K562 (cell line): ENCODE measurements around the gene MED12. TPM values are rescaled to one million over a fixed set of nuclear protein-coding genes. Genes with fewer than 3 reads are reported as not detected.
A peak's percentile ranks its signal among the peaks of the same experiment; 100 is the strongest.

Experiments used
- ARNT ChIP-seq, 2 experiments: fragments of 450-650 bp; IDR thresholded peaks; 2 replicates each; pipeline ENCODE4 v1.6.1; 2016; ENCODE audit warnings: mild to moderate bottlenecking in 1 of 2
- ATF1 ChIP-seq, 2 experiments: fragments of 450-650 bp in 1 of 2; IDR thresholded peaks; 2 replicates each; pipeline ENCODE4 v1.6.1; 2016; ENCODE audit warnings: missing compliant biosample characterization in 1 of 2, missing genetic modification characterization in 1 of 2
- ELF2 ChIP-seq: fragments of 250-450 bp; sonication (Bioruptor Pico); IDR thresholded peaks from 2 replicates; pipeline ENCODE4 v1.5.0; 2021; ENCODE audit warnings: mild to moderate bottlenecking
- ETV1 ChIP-seq: fragments of 450-650 bp; conservative IDR thresholded peaks from 2 replicates; pipeline ENCODE4 v1.6.1; 2016; ENCODE audit warnings: missing genetic modification characterization, control low read depth, low read depth, missing compliant biosample characterization
- ILF3 ChIP-seq: fragments of 450-650 bp; IDR thresholded peaks from 2 replicates; pipeline ENCODE4 v1.6.1; 2018; ENCODE audit warnings: antibody characterized with exemption, mild to moderate bottlenecking, moderate library complexity, borderline replicate concordance
- KDM1A ChIP-seq, 2 experiments: fragments of 450-650 bp; IDR thresholded peaks; 2 replicates each; pipeline ENCODE4 v1.6.1; 2016; ENCODE audit warnings: mild to moderate bottlenecking in 2 of 2
- KDM4B ChIP-seq, 2 experiments: fragments of 450-650 bp in 1 of 2; sonication (generic) in 1 of 2; IDR thresholded peaks; 2 replicates each; pipeline ENCODE4 v1.6.1; 2016 to 2017; ENCODE audit warnings: borderline replicate concordance in 2 of 2, antibody characterized with exemption in 1 of 2, low read depth in 1 of 2, mild to moderate bottlenecking in 1 of 2
- L3MBTL2 ChIP-seq: fragments of 450-650 bp; IDR thresholded peaks from 2 replicates; pipeline ENCODE4 v1.6.1; 2016; ENCODE audit warnings: mild to moderate bottlenecking, moderate library complexity
- MAZ ChIP-seq, 2 experiments: fragments of 450-650 bp in 1 of 2; sonication (generic) in 1 of 2; formaldehyde crosslinking; IDR thresholded peaks in 1 of 2; conservative IDR thresholded peaks in 1 of 2; 2 replicates each; pipeline versions ENCODE4 v1.4.0 to v1.5.0; 2020; ENCODE audit warnings: mild to moderate bottlenecking in 1 of 2, missing genetic modification reagents in 1 of 2
- NFIC ChIP-seq: fragments of 450-650 bp; IDR thresholded peaks from 2 replicates; pipeline ENCODE4 v1.6.1; 2017; ENCODE audit warnings: mild to moderate bottlenecking, inconsistent platforms
- NR2C1 ChIP-seq, 2 experiments: fragments of 450-650 bp; IDR thresholded peaks; 2 replicates each; pipeline ENCODE4 v1.6.1; 2017; ENCODE audit warnings: mild to moderate bottlenecking in 2 of 2, antibody characterized with exemption in 1 of 2, inconsistent platforms in 1 of 2, missing compliant biosample characterization in 1 of 2, missing genetic modification characterization in 1 of 2
- NR2F6 ChIP-seq: fragments of 450-650 bp; formaldehyde crosslinking; IDR thresholded peaks from 2 replicates; pipeline ENCODE4 v1.4.0; 2020; ENCODE audit warnings: mild to moderate bottlenecking
- RBM34 ChIP-seq: fragments of 200-400 bp; formaldehyde crosslinking; IDR thresholded peaks from 2 replicates; pipeline ENCODE4 v1.6.1; 2018; ENCODE audit warnings: low read length, borderline replicate concordance; ENCODE audit not compliant: insufficient read depth
- SPI1 ChIP-seq: IDR thresholded peaks from 2 replicates; pipeline ENCODE4 v1.6.1; 2011; ENCODE audit warnings: low read depth, low read length, control low read depth, borderline replicate concordance
- TRIM24 ChIP-seq, 2 experiments: fragments of 450-650 bp; IDR thresholded peaks; 2 replicates each; pipeline ENCODE4 v1.6.1; 2016
- ZEB2 ChIP-seq: fragments of 450-650 bp; IDR thresholded peaks from 2 replicates; pipeline ENCODE4 v1.6.1; 2016
- ZNF174 ChIP-seq: fragments of 250-450 bp; sonication (Bioruptor Pico); IDR thresholded peaks from 2 replicates; pipeline ENCODE4 v1.4.0; 2020; ENCODE audit warnings: mild to moderate bottlenecking
- polyA plus RNA-seq, 8 experiments: library from polyadenylated mRNA; depleted of rRNA in 4 of 8; stranded (reverse) in 5 of 8; unstranded in 3 of 8; fragments of >200 nt; fragmentation: Nextera tagmentation in 2 of 8; fragmentation: Illumina TruSeq in 1 of 8; extraction: Ambion mirVana in 2 of 8; extraction: Trizol in 1 of 8; gene quantifications; 2 replicates each; pipeline versions ENCODE4 v1.2.1 to v1.2.3, GENCODE V29; 2011 to 2014; ENCODE audit warnings: inconsistent platforms in 1 of 8, missing spikeins in 1 of 8
- total RNA-seq, 7 experiments: library from RNA; depleted of rRNA in 6 of 7; stranded (reverse); fragments of >200 nt in 6 of 7; fragmentation: Illumina TruSeq in 2 of 7; extraction: Trizol in 2 of 7; gene quantifications; 2 replicates each; pipeline versions ENCODE4 v1.2.1 to v1.2.3, GENCODE V29; 2011 to 2021; ENCODE audit warnings: low replicate concordance in 1 of 7
- TF ChIP-seq, protein P1 (sequence below): fragments of 150-350 bp; conservative IDR thresholded peaks from 2 replicates; pipeline ENCODE4 v1.6.1; 2014; ENCODE audit warnings: low read length
- TF ChIP-seq, protein P2 (sequence below): fragments of 450-650 bp; IDR thresholded peaks from 2 replicates; pipeline ENCODE4 v1.6.1; 2014; ENCODE audit warnings: low read depth, mild to moderate bottlenecking, moderate library complexity, borderline replicate concordance
- TF ChIP-seq, protein P3 (sequence below), 2 experiments: fragments of 450-650 bp in 1 of 2; IDR thresholded peaks; 2 replicates each; pipeline ENCODE4 v1.6.1; 2011 to 2017; ENCODE audit warnings: low read depth in 2 of 2, antibody characterized with exemption in 1 of 2, borderline replicate concordance in 1 of 2, low read length in 1 of 2, mild to moderate bottlenecking in 1 of 2, mixed read lengths in 1 of 2; ENCODE audit not compliant: control insufficient read depth in 1 of 2

MED12 gene
- total and polyA plus RNA-seq, 9 of the 15 experiments (the other 6 are each of a cell fraction or from before 2014, with no cell fraction given): 1.6 to 49.7 (median 8.6) TPM

DNA sequence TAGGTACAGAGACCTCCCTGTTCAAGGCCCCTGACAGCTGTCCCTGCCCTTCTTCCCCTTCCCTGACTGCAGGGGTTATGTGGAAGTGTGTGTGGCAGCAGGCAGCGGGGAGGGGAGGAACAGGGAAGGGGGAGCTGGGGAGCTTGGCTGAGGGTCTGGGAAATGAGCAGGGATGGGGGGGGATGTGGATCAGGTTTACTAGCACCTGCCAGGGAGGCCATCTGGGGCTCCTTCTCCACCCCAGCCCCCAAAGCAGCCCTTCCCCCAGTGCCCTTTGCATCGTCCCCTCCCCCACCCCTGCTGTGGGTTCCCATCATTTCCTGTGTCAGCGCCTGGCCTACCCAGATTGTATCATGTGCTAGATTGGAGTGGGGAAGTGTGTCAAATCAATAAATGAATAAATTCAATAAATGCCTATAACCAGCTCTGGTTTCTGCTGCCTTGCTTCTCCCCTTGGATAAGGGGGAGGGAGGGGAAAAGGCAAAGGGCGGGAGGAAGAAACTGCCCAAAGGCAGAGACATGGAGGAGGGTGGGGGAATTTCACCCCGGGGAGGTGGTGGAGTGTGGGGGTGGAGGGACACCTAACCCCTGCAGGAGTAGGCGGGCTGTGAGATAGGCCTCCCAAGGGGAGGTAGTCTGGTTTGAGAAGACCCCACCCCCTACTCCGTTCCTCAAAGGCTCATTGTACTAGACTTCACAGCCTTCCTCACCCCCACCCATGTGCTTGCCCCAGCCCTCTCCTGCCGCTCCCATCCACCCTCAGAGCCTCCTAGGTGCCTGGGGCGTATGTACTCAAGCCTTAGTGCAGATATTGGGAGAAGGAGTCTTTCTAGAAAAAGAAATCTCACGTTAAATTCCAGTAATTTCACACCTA lies 15.0 kb upstream of the MED12 start (continued):
- TF ChIP-seq MAZ (CRISPR knock-in tag; conservative IDR thresholded peaks at IDR 0.05 in 1 of 2, IDR thresholded peaks at IDR 0.05 in 1 of 2) (peak in 1 of 2 experiments; percentile 41; a peak in 1 of 4 replicates), ZNF174 (CRISPR knock-in tag) (no peak), NR2F6 (CRISPR knock-in tag) (no peak), NFIC (peak; percentile 27; the same call in 1 of the 2 replicates), ELF2 (CRISPR knock-in tag) (no peak), TRIM24 (IDR thresholded peaks at IDR 0.05) (peak in 1 of 2 experiments; percentile 71; a peak in 2 of 4 replicates), ILF3 (no peak), ATF1 (CRISPR knock-in tag; IDR thresholded peaks at IDR 0.05) (no peak), ATF1 (tag; IDR thresholded peaks at IDR 0.05) (no peak), ZEB2 (no peak), L3MBTL2 (peak; percentile 74), SPI1 (0 out of 2 replicates have a peak, but pooled peaks have one; percentile 12), NR2C1 (IDR thresholded peaks at IDR 0.05) (0 out of 2 replicates have a peak, but pooled peaks have one; percentile 13), NR2C1 (tag; IDR thresholded peaks at IDR 0.05) (no peak), KDM1A (IDR thresholded peaks at IDR 0.05) (peak; percentile 19 to 68; a peak in 1 of 4 replicates), RBM34 (no peak), ETV1 (tag) (peak; percentile 73), KDM4B (IDR thresholded peaks at IDR 0.05; ENCODE audit: borderline replicate concordance in 2 of 2, low read depth in 1 of 2) (no peak), ARNT (IDR thresholded peaks at IDR 0.05) (no peak)
- TF ChIP-seq, protein P1, sequence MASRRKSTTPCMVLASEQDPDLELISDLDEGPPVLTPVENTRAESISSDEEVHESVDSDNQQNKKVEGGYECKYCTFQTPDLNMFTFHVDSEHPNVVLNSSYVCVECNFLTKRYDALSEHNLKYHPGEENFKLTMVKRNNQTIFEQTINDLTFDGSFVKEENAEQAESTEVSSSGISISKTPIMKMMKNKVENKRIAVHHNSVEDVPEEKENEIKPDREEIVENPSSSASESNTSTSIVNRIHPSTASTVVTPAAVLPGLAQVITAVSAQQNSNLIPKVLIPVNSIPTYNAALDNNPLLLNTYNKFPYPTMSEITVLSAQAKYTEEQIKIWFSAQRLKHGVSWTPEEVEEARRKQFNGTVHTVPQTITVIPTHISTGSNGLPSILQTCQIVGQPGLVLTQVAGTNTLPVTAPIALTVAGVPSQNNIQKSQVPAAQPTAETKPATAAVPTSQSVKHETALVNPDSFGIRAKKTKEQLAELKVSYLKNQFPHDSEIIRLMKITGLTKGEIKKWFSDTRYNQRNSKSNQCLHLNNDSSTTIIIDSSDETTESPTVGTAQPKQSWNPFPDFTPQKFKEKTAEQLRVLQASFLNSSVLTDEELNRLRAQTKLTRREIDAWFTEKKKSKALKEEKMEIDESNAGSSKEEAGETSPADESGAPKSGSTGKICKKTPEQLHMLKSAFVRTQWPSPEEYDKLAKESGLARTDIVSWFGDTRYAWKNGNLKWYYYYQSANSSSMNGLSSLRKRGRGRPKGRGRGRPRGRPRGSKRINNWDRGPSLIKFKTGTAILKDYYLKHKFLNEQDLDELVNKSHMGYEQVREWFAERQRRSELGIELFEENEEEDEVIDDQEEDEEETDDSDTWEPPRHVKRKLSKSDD: no peak
- TF ChIP-seq, protein P2, sequence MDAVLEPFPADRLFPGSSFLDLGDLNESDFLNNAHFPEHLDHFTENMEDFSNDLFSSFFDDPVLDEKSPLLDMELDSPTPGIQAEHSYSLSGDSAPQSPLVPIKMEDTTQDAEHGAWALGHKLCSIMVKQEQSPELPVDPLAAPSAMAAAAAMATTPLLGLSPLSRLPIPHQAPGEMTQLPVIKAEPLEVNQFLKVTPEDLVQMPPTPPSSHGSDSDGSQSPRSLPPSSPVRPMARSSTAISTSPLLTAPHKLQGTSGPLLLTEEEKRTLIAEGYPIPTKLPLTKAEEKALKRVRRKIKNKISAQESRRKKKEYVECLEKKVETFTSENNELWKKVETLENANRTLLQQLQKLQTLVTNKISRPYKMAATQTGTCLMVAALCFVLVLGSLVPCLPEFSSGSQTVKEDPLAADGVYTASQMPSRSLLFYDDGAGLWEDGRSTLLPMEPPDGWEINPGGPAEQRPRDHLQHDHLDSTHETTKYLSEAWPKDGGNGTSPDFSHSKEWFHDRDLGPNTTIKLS: no peak
- TF ChIP-seq, protein P3, sequence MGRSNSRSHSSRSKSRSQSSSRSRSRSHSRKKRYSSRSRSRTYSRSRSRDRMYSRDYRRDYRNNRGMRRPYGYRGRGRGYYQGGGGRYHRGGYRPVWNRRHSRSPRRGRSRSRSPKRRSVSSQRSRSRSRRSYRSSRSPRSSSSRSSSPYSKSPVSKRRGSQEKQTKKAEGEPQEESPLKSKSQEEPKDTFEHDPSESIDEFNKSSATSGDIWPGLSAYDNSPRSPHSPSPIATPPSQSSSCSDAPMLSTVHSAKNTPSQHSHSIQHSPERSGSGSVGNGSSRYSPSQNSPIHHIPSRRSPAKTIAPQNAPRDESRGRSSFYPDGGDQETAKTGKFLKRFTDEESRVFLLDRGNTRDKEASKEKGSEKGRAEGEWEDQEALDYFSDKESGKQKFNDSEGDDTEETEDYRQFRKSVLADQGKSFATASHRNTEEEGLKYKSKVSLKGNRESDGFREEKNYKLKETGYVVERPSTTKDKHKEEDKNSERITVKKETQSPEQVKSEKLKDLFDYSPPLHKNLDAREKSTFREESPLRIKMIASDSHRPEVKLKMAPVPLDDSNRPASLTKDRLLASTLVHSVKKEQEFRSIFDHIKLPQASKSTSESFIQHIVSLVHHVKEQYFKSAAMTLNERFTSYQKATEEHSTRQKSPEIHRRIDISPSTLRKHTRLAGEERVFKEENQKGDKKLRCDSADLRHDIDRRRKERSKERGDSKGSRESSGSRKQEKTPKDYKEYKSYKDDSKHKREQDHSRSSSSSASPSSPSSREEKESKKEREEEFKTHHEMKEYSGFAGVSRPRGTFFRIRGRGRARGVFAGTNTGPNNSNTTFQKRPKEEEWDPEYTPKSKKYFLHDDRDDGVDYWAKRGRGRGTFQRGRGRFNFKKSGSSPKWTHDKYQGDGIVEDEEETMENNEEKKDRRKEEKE (IDR thresholded peaks at IDR 0.05; ENCODE audit: borderline replicate concordance in 1 of 2, control insufficient read depth in 1 of 2, low read depth in 2 of 2, low read length in 1 of 2): no peak
